Panc1 (cell line): Measurements from ENCODE around the gene PEX12. TPM values are rescaled to one million over a fixed set of nuclear protein-coding genes. Genes with fewer than 3 reads are reported as not detected.
A peak's percentile ranks its signal among the peaks of the same experiment; 100 is the strongest.

ENCODE experiments used
- ATAC-seq: fragments of 200-7000 bp; cut with Tn5 transposase; 2 replicates; pipeline ENCODE4 v1.9.1; 2020; ENCODE audit warnings: mild to moderate bottlenecking, moderate library complexity
- BruUV-seq: library from RNA; stranded (reverse); fragments of 400-500 nt; replicated peaks from 2 replicates; lab custom pipeline; 2021; lab: Mats Ljungman, UMichigan
- CTCF ChIA-PET: fragments of 300-600 bp; sonication (Branson Sonifier 250); formaldehyde crosslinking; loops from one replicate; lab custom pipeline; 2022; ENCODE audit warnings: antibody characterized with exemption; lab: Charles Lee
- POLR2A ChIA-PET: fragments of 300-600 bp; sonication (Branson Sonifier 250); formaldehyde crosslinking; loops from one replicate; lab custom pipeline; 2022; ENCODE audit warnings: antibody characterized with exemption; lab: Charles Lee
- DNase-seq: peaks from one replicate; pipeline ENCODE4 v3.0.0-alpha.2; 2010; ENCODE audit warnings: low read depth, low spot score
- H3K27ac ChIP-seq: 2 replicates; pipeline ENCODE4 v1.5.1; 2011; ENCODE audit warnings: mild to moderate bottlenecking, low read length, inconsistent platforms
- H3K27me3 ChIP-seq: fragments of 200-500 bp; sonication (Bioruptor generic); 2 replicates; pipeline ENCODE4 v1.6.0; 2014; ENCODE audit warnings: low read length, inconsistent platforms; ENCODE audit not compliant: control insufficient read depth, insufficient read depth
- H3K36me3 ChIP-seq: fragments of 200-500 bp; sonication (Bioruptor generic); 2 replicates; pipeline ENCODE4 v1.5.1; 2014; ENCODE audit warnings: inconsistent platforms, mild to moderate bottlenecking, low read length, moderate library complexity; ENCODE audit not compliant: control insufficient read depth, insufficient read depth
- H3K4me1 ChIP-seq: 2 replicates; pipeline ENCODE4 v1.5.1; 2011; ENCODE audit warnings: inconsistent platforms, mild to moderate bottlenecking, low read length, moderate library complexity; ENCODE audit not compliant: control insufficient read depth, insufficient read depth
- H3K4me3 ChIP-seq, 2 experiments: 2 replicates each; pipeline ENCODE4 v1.5.1; 2011 to 2012; ENCODE audit warnings: low read depth in 2 of 2, low read length in 2 of 2, mild to moderate bottlenecking in 2 of 2, inconsistent platforms in 1 of 2, moderate library complexity in 1 of 2
- H3K9me3 ChIP-seq: fragments of 200-500 bp; sonication (Bioruptor generic); 2 replicates; pipeline ENCODE4 v1.5.1; 2014; ENCODE audit warnings: low read depth, mild to moderate bottlenecking, inconsistent platforms, low read length, moderate library complexity; ENCODE audit not compliant: control insufficient read depth, insufficient read depth
- POLR2AphosphoS5 ChIP-seq: IDR thresholded peaks from 2 replicates; pipeline ENCODE4 v1.6.1; 2012; ENCODE audit warnings: mild to moderate bottlenecking, low read depth, low read length, moderate library complexity
- REST ChIP-seq, 2 experiments: IDR thresholded peaks; 2 replicates each; pipeline ENCODE4 v1.6.1; 2011 to 2012; ENCODE audit warnings: low read depth in 2 of 2, control low read depth in 1 of 2, low read length in 1 of 2, mild to moderate bottlenecking in 1 of 2, moderate library complexity in 1 of 2; ENCODE audit not compliant: insufficient read depth in 1 of 2
- SIN3A ChIP-seq: IDR thresholded peaks from 2 replicates; pipeline ENCODE4 v1.6.1; 2012; ENCODE audit warnings: low read depth, mild to moderate bottlenecking, low read length, moderate library complexity, borderline replicate concordance; ENCODE audit not compliant: insufficient read depth
- TCF7L2 ChIP-seq: IDR thresholded peaks from 2 replicates; pipeline ENCODE4 v1.6.1; 2011; ENCODE audit warnings: mild to moderate bottlenecking, low read depth, low read length, inconsistent platforms
- in situ Hi-C: cut with HindIII; loops from 2 replicates; pipeline ENCODE4 v1.10.0; 2016; ENCODE audit warnings: low sequenced_read_pairs, low pct_unique_long_range_greater_than_20kb
- intact Hi-C: fragments of 100-400 bp; cut with micrococcal nuclease; formaldehyde crosslinking; loops from one replicate; pipeline ENCODE4 v1.10.0; 2022; ENCODE audit not compliant: unreplicated experiment
- total RNA-seq: library from RNA; stranded (reverse); gene quantifications from one replicate; pipeline ENCODE4 v1.2.1, GENCODE V29; 2021; ENCODE audit not compliant: unreplicated experiment
- TF ChIP-seq, protein P1 (sequence below): fragments of 450-650 bp; IDR thresholded peaks from 2 replicates; pipeline ENCODE4 v1.5.1; 2017; ENCODE audit warnings: mild to moderate bottlenecking

Gene PEX12
- total RNA-seq, 1 experiment from 2014 or later: 6.6 TPM

- BruUV-seq: no TSS peak
- Histone ChIP-seq H3K27ac (peak overlapping the region; percentile 48; the same call in 1 of the 2 replicates), H3K9me3 (no peaks in the 10 kb centered on the region), H3K4me3 (peak overlapping the region; percentile 16 to 28), H3K27me3 (no peaks in the 10 kb centered on the region), H3K4me1 (no peaks in the 10 kb centered on the region), H3K36me3 (no peaks in the 10 kb centered on the region)
- ChIA-PET POLR2A (interaction anchor here (0.6 kb wide), 1 partner anchor 284 kb away, joined by 6 read pairs; no protein-coding TSS in a partner anchor), CTCF (interaction anchor here (0.6 to 0.7 kb wide), 4 partner anchors 9 to 669 kb away, joined by 4 to 8 read pairs (median 4); no protein-coding TSS in a partner anchor)
- in situ Hi-C loops (loop anchor here (25.0 kb wide), 2 partner anchors 228 to 353 kb away; partner anchors contain the start of gene SLC35G3), intact Hi-C loops (no loop called here)
- ATAC-seq (peak; percentile 71), DNase-seq (no peak)
- TF ChIP-seq SIN3A (no peak), POLR2AphosphoS5 (no peak), TCF7L2 (no peak), REST (IDR thresholded peaks at IDR 0.05; ENCODE audit: insufficient read depth in 1 of 2, low read depth in 2 of 2, low read length in 1 of 2) (no peak)
- TF ChIP-seq, protein P1, sequence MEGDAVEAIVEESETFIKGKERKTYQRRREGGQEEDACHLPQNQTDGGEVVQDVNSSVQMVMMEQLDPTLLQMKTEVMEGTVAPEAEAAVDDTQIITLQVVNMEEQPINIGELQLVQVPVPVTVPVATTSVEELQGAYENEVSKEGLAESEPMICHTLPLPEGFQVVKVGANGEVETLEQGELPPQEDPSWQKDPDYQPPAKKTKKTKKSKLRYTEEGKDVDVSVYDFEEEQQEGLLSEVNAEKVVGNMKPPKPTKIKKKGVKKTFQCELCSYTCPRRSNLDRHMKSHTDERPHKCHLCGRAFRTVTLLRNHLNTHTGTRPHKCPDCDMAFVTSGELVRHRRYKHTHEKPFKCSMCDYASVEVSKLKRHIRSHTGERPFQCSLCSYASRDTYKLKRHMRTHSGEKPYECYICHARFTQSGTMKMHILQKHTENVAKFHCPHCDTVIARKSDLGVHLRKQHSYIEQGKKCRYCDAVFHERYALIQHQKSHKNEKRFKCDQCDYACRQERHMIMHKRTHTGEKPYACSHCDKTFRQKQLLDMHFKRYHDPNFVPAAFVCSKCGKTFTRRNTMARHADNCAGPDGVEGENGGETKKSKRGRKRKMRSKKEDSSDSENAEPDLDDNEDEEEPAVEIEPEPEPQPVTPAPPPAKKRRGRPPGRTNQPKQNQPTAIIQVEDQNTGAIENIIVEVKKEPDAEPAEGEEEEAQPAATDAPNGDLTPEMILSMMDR: no peak
Measured at GRCh38 chr17:35540589-35541404, 37.6 kb downstream of the PEX12 start.

- BruUV-seq: no TSS peak
- DNase-seq: no peak
- H3K4me3 ChIP-seq: no peak overlapping the region
- no peaks in the 10 kb centered on the region for H3K27me3 ChIP-seq
- H3K27ac ChIP-seq: no peak overlapping the region
- in situ Hi-C loops (loop anchor here (25.0 kb wide), 2 partner anchors 227 to 352 kb away; partner anchors contain the start of gene SLC35G3), intact Hi-C loops (loop anchor here (2.0 to 10.0 kb wide), 2 partner anchors 105 to 367 kb away; partner anchors contain the start of gene SLFN12)
- H3K9me3 ChIP-seq: no peaks in the 10 kb centered on the region
- no peaks in the 10 kb centered on the region for H3K36me3 ChIP-seq
- no peak for ATAC-seq
- POLR2A ChIA-PET: no interaction called here
- CTCF ChIA-PET: interaction anchor here (0.5 to 1.7 kb wide), 10 partner anchors 18 to 1102 kb away, joined by 3 to 12 read pairs (median 6); no protein-coding TSS in a partner anchor
- TF ChIP-seq POLR2AphosphoS5 (no peak), TCF7L2 (no peak)
- TF ChIP-seq, protein P1: peak; percentile 52
- H3K4me1 ChIP-seq: no peaks in the 10 kb centered on the region
Measured at GRCh38 chr17:35539659-35540026, 38.7 kb downstream of the PEX12 start.
